GM19240 (cell line): ENCODE data around the gene VSIG4.

ENCODE experiments used
- DNase-seq: peaks from one replicate; pipeline ENCODE4 v3.0.0; 2011; ENCODE audit warnings: low spot score; ENCODE audit not compliant: insufficient read length

Gene VSIG4

GRCh38 chrX:66024570-66024969 lies 15.3 kb downstream of the VSIG4 start:
- no peak for DNase-seq

GRCh38 chrX:66024092-66024467 lies 15.8 kb downstream of the VSIG4 start:
- no peak for DNase-seq

GRCh38 chrX:66023385-66024091 lies 16.3 kb downstream of the VSIG4 start:
- no peak for DNase-seq

- no peak for DNase-seq
Observed at GRCh38 chrX:66022632-66023384, 17.1 kb downstream of the VSIG4 start.

- no peak for DNase-seq
Observed at GRCh38 chrX:66021765-66022631, 17.9 kb downstream of the VSIG4 start.

GRCh38 chrX:66021401-66021764 lies 18.5 kb downstream of the VSIG4 start:
- DNase-seq, result no peak

- DNase-seq, result no peak
Observed at GRCh38 chrX:66020631-66021334, 19.1 kb downstream of the VSIG4 start.

GRCh38 chrX:66019974-66020373 lies 19.9 kb downstream of the VSIG4 start:
- DNase-seq, result no peak

- no peak for DNase-seq
Observed at GRCh38 chrX:66019310-66019652, 20.6 kb downstream of the VSIG4 start.

- DNase-seq, result no peak
Observed at GRCh38 chrX:66018585-66019309, 21.1 kb downstream of the VSIG4 start.

- DNase-seq, result no peak
Observed at GRCh38 chrX:66017659-66018170, 22.2 kb downstream of the VSIG4 start.

- no peak for DNase-seq
Observed at GRCh38 chrX:66016905-66017658, 22.8 kb downstream of the VSIG4 start.

GRCh38 chrX:66015900-66016689 lies 23.8 kb downstream of the VSIG4 start:
- DNase-seq, result no peak

- no peak for DNase-seq
Observed at GRCh38 chrX:66015152-66015831, 24.6 kb downstream of the VSIG4 start.

- no peak for DNase-seq
Observed at GRCh38 chrX:66014556-66014955, 25.3 kb downstream of the VSIG4 start.

GRCh38 chrX:66014084-66014483 lies 25.8 kb downstream of the VSIG4 start:
- DNase-seq, result no peak

- DNase-seq, result no peak
Observed at GRCh38 chrX:66013194-66013816, 26.6 kb downstream of the VSIG4 start.

- DNase-seq, result no peak
Observed at GRCh38 chrX:66012094-66012534, 27.8 kb downstream of the VSIG4 start.
